PC-9 (cell line): ENCODE results near the gene GPR25. TPM values are rescaled to one million over a fixed set of nuclear protein-coding genes. Genes with fewer than 3 reads are reported as not detected.
A peak's percentile ranks its signal among the peaks of the same experiment; 100 is the strongest.

ENCODE experiments used
- BruUV-seq: library from RNA; stranded (reverse); fragments of 400-500 nt; replicated peaks from 2 replicates; lab custom pipeline; 2021; lab: Mats Ljungman, UMichigan
- CTCF ChIA-PET: fragments of 300-600 bp; sonication (Branson Sonifier 250); formaldehyde crosslinking; loops from one replicate; lab custom pipeline; 2022; ENCODE audit warnings: antibody characterized with exemption; lab: Charles Lee
- POLR2A ChIA-PET: fragments of 300-600 bp; sonication (Branson Sonifier 250); formaldehyde crosslinking; loops from one replicate; lab custom pipeline; 2022; ENCODE audit warnings: antibody characterized with exemption; ENCODE audit not compliant: unreplicated experiment; lab: Charles Lee
- DNase-seq, 2 experiments: peaks; one replicate each; pipeline versions ENCODE4 v3.0.0 to v3.0.0-alpha.2; 2015 to 2022; ENCODE audit warnings: mixed read lengths in 1 of 2
- H2AFZ ChIP-seq: fragments of 200-600 bp; sonication (generic); 2 replicates; pipeline ENCODE4 v1.8.1; 2017; ENCODE audit warnings: antibody characterized with exemption
- H3F3A ChIP-seq: fragments of 200-600 bp; sonication (generic); 2 replicates; pipeline ENCODE4 v1.8.1; 2017; ENCODE audit warnings: antibody characterized with exemption, mild to moderate bottlenecking, low read depth; ENCODE audit not compliant: insufficient read depth
- H3K27ac ChIP-seq: fragments of 200-600 bp; sonication (generic); 2 replicates; pipeline ENCODE4 v1.6.1; 2016; ENCODE audit warnings: mixed run types
- H3K27me3 ChIP-seq: fragments of 200-600 bp; sonication (generic); 2 replicates; pipeline ENCODE4 v1.6.1; 2016; ENCODE audit warnings: low read depth, mixed run types; ENCODE audit not compliant: insufficient read depth
- H3K36me3 ChIP-seq: fragments of 200-600 bp; sonication (generic); 2 replicates; pipeline ENCODE4 v1.6.1; 2016; ENCODE audit warnings: low read depth, mixed run types
- H3K4me1 ChIP-seq: fragments of 200-600 bp; sonication (generic); replicated peaks from 2 replicates; pipeline ENCODE4 v1.6.1; 2016; ENCODE audit warnings: mixed run types; ENCODE audit not compliant: insufficient read depth
- H3K4me2 ChIP-seq: fragments of 200-600 bp; sonication (generic); 2 replicates; pipeline ENCODE4 v1.6.1; 2017; ENCODE audit warnings: mixed run types
- H3K4me3 ChIP-seq: fragments of 200-600 bp; sonication (generic); 2 replicates; pipeline ENCODE4 v1.6.1; 2016; ENCODE audit warnings: mixed run types
- H3K79me2 ChIP-seq: fragments of 200-600 bp; sonication (generic); 2 replicates; pipeline ENCODE4 v1.6.1; 2017; ENCODE audit warnings: low read depth, mixed run types
- H3K9me2 ChIP-seq: fragments of 200-600 bp; sonication (generic); 2 replicates; pipeline ENCODE4 v1.8.1; 2017; ENCODE audit warnings: mild to moderate bottlenecking; ENCODE audit not compliant: insufficient read depth
- H3K9me3 ChIP-seq: fragments of 200-600 bp; sonication (generic); 2 replicates; pipeline ENCODE4 v1.8.1; 2016; ENCODE audit warnings: low read depth; ENCODE audit not compliant: insufficient read depth
- H4K20me1 ChIP-seq: fragments of 200-600 bp; sonication (generic); 2 replicates; pipeline ENCODE4 v1.8.1; 2017; ENCODE audit not compliant: insufficient read depth
- EZH2 ChIP-seq: fragments of 200-600 bp; sonication (generic); IDR thresholded peaks from 2 replicates; pipeline ENCODE4 v1.8.0; 2017; ENCODE audit warnings: antibody characterized with exemption, low read depth
- intact Hi-C: fragments of 100-400 bp; cut with micrococcal nuclease; formaldehyde crosslinking; loops from one replicate; pipeline ENCODE4 v1.10.0; 2022; ENCODE audit not compliant: unreplicated experiment
- total RNA-seq: library from RNA; stranded (reverse); gene quantifications from 2 replicates; pipeline ENCODE4 v1.2.3, GENCODE V29; 2021
- TF ChIP-seq, protein P1 (sequence below): fragments of 200-600 bp; sonication (generic); conservative IDR thresholded peaks from 2 replicates; pipeline ENCODE4 v1.6.1; 2017; ENCODE audit warnings: mixed run types, antibody characterized with exemption, mild to moderate bottlenecking, moderate library complexity

GPR25 gene
- total RNA-seq, 1 experiment from 2014 or later: not detected

DNA sequence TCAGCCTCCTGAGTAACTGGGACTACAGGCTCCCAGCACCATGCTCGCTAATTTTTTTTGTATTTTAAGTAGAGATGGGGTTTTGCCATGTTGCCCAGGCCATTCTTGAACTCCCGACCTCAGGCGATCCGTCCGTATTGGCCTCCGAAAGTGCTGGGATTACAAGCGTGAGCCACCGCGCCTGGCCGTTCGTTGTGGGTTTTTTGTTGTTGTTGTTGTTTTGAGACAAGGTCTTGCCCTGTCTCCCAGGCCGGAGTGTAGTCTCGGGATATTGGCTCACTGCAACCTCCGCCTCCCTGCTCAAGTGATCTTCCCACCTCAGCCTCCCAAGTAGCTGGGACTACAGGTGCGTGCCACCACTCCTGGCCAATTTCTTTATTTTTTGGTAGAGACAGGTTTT lies 17.2 kb downstream of the GPR25 start:
- no peak overlapping the region for H3K27ac ChIP-seq
- H2AFZ ChIP-seq: no peak overlapping the region
- no peaks in the 10 kb centered on the region for H3K27me3 ChIP-seq
- no peaks in the 10 kb centered on the region for H3K9me2 ChIP-seq
- peaks cover 26% of the 10 kb centered on the region for H3F3A ChIP-seq
- H3K79me2 ChIP-seq: peaks cover 10% of the 10 kb centered on the region
- H3K4me3 ChIP-seq: no peak overlapping the region
- DNase-seq: no peak
- ChIA-PET POLR2A (no interaction called here), CTCF (no interaction called here)
- intact Hi-C loops: loop anchor here (2.0 kb wide), 1 partner anchor 153 kb away; no protein-coding TSS in a partner anchor
- TF ChIP-seq, protein P1, sequence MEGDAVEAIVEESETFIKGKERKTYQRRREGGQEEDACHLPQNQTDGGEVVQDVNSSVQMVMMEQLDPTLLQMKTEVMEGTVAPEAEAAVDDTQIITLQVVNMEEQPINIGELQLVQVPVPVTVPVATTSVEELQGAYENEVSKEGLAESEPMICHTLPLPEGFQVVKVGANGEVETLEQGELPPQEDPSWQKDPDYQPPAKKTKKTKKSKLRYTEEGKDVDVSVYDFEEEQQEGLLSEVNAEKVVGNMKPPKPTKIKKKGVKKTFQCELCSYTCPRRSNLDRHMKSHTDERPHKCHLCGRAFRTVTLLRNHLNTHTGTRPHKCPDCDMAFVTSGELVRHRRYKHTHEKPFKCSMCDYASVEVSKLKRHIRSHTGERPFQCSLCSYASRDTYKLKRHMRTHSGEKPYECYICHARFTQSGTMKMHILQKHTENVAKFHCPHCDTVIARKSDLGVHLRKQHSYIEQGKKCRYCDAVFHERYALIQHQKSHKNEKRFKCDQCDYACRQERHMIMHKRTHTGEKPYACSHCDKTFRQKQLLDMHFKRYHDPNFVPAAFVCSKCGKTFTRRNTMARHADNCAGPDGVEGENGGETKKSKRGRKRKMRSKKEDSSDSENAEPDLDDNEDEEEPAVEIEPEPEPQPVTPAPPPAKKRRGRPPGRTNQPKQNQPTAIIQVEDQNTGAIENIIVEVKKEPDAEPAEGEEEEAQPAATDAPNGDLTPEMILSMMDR: no peak
- TF ChIP-seq EZH2: no peak
- no peaks in the 10 kb centered on the region for H3K36me3 ChIP-seq
- peak overlapping the region; percentile 99 for H3K4me2 ChIP-seq
- H4K20me1 ChIP-seq: no peaks in the 10 kb centered on the region
- no TSS peak for BruUV-seq
- H3K4me1 ChIP-seq: peaks cover 66% of the 10 kb centered on the region
- H3K9me3 ChIP-seq: no peaks in the 10 kb centered on the region

DNA sequence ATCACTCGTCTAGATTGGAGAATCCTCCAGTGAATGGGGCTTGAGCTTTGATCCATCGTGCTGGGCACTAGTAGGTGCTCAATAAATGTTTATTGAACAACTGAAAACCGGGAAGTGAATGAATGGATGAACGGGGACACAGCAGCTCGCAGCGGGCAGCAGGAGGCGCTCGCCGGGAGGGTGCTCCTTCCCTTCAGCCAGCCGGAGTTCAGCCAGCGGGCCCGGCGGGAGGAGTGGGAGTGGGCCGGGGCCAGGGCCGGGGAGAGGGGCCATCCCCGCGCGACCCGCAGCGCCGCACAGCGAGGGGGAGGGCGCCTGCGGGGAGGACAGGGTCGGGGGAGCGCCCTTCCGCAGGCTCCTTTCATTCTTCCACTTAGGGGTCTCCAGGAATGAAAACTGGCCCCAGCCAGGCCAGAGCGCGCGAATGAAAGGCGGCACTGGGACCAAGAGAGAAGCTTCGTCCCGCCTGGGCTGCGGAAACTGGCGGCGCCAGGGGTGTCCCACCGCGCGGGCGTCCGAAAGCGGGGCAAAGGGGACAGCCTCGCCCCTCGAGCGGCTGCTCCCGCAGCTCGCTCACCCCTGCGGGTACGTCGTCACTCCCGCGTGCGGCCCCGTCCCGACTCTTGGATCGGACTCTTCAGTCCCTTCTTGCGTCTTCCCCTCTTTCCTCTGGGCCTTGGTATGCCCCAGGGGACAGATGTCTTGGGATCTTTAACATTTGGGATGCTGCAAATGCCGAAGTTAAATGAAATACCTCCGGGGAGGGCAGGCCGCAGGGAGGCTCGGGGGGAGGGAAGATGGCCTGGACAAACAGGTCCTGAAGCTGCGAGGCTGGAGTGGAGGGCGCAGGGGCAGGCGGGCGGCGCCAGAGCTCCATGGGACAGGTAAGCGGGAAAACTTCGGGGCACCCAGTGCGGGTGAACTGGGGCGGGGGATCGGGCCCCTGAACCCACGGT lies 18.3 kb downstream of the GPR25 start:
- Histone ChIP-seq H3K4me1 (peaks cover 66% of the 10 kb centered on the region), H2AFZ (peak overlapping the region; percentile 89), H3K27me3 (no peaks in the 10 kb centered on the region), H3F3A (peaks cover 30% of the 10 kb centered on the region), H3K4me2 (peak overlapping the region; percentile 99), H3K4me3 (peak overlapping the region; percentile 66), H4K20me1 (no peaks in the 10 kb centered on the region), H3K27ac (peak overlapping the region; percentile 76), H3K36me3 (no peaks in the 10 kb centered on the region), H3K79me2 (peaks cover 20% of the 10 kb centered on the region), H3K9me2 (no peaks in the 10 kb centered on the region), H3K9me3 (no peaks in the 10 kb centered on the region)
- intact Hi-C loops: loop anchor here (2.0 kb wide), 1 partner anchor 152 kb away; no protein-coding TSS in a partner anchor
- ChIA-PET POLR2A (no interaction called here), CTCF (no interaction called here)
- no TSS peak for BruUV-seq
- TF ChIP-seq, protein P1: peak; percentile 66; the same call in 1 of the 2 replicates
- no peak for TF ChIP-seq EZH2
- peak; percentile 61 to 63 for DNase-seq

DNA sequence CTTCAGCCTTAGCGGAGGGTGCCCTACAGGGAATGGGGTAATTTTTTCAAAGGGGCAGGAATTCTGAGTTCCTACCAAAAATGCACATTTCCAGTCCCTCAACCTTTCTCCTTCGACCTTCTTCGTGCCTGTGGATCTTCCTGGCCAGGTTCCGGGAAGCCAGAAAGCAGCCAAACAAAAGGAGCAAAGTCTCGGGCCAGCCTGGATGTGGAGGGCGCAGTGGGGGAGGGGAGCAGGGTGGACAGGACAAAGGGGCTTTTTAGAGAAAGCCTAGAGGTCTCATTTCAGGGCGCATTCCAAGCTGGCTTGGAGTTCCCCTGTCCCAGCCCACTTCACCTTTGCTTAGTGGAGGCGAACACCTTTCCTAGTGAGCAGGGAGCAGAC lies 19.0 kb downstream of the GPR25 start:
- no peaks in the 10 kb centered on the region for H3K9me3 ChIP-seq
- H3K79me2 ChIP-seq: peaks cover 20% of the 10 kb centered on the region
- H2AFZ ChIP-seq: peak overlapping the region; percentile 89; the same call in 1 of the 2 replicates
- H3K27me3 ChIP-seq: no peaks in the 10 kb centered on the region
- peaks cover 66% of the 10 kb centered on the region for H3K4me1 ChIP-seq
- DNase-seq: no peak
- intact Hi-C loops: loop anchor here (2.0 kb wide), 1 partner anchor 151 kb away; no protein-coding TSS in a partner anchor
- H3F3A ChIP-seq: peaks cover 34% of the 10 kb centered on the region
- no peak overlapping the region for H3K27ac ChIP-seq
- no TSS peak for BruUV-seq
- no peaks in the 10 kb centered on the region for H3K36me3 ChIP-seq
- POLR2A ChIA-PET: no interaction called here
- peak overlapping the region; percentile 66; the same call in 1 of the 2 replicates for H3K4me3 ChIP-seq
- peak overlapping the region; percentile 99 for H3K4me2 ChIP-seq
- CTCF ChIA-PET: no interaction called here
- no peaks in the 10 kb centered on the region for H4K20me1 ChIP-seq
- no peak for TF ChIP-seq EZH2
- TF ChIP-seq, protein P1: no peak
- H3K9me2 ChIP-seq: no peaks in the 10 kb centered on the region
